Activated B cell treated with CpG ODN at 0.5 μM for 24 hours (primary cell): Measurements from ENCODE around the gene TMEM9. TPM values are rescaled to one million over a fixed set of nuclear protein-coding genes. Genes with fewer than 3 reads are reported as not detected.

Experiments
- ATAC-seq: fragments of 200-7000 bp; cut with Tn5 transposase; one replicate; pipeline ENCODE4 v1.10.0; 2021; ENCODE audit warnings: low read depth, mild to moderate bottlenecking, moderate library complexity
- CTCF ChIA-PET: fragments of 350-600 bp; sonication (Branson Sonifier 250); formaldehyde crosslinking; loops from one replicate; lab custom pipeline; 2021; ENCODE audit warnings: antibody characterized with exemption; lab: Charles Lee
- POLR2A ChIA-PET: fragments of 350-600 bp; sonication (Branson Sonifier 250); formaldehyde crosslinking; loops from one replicate; lab custom pipeline; 2021; ENCODE audit warnings: antibody characterized with exemption; lab: Charles Lee
- DNase-seq: peaks from one replicate; pipeline ENCODE4 v3.0.0; 2022
- H3K27ac Mint-ChIP-seq: one replicate; pipeline ENCODE4 v1.8.0; 2020; ENCODE audit warnings: mixed read lengths
- H3K27me3 Mint-ChIP-seq: one replicate; pipeline ENCODE4 v1.8.0; 2021; ENCODE audit warnings: mixed read lengths
- H3K36me3 Mint-ChIP-seq: one replicate; pipeline ENCODE4 v1.8.0; 2021; ENCODE audit warnings: low read depth, mixed read lengths
- H3K4me1 Mint-ChIP-seq: one replicate; pipeline ENCODE4 v1.8.0; 2021; ENCODE audit warnings: mixed read lengths
- H3K4me3 Mint-ChIP-seq: one replicate; pipeline ENCODE4 v1.8.0; 2020; ENCODE audit warnings: mild to moderate bottlenecking, mixed read lengths
- H3K9me3 Mint-ChIP-seq: one replicate; pipeline ENCODE4 v1.8.0; 2020; ENCODE audit warnings: mixed read lengths
- CTCF ChIP-seq: fragments of 200-600 bp; IDR thresholded peaks from one replicate; pipeline ENCODE4 v1.8.0; 2022; ENCODE audit warnings: antibody characterized with exemption, mild to moderate bottlenecking
- intact Hi-C: fragments of 100-400 bp; cut with micrococcal nuclease; formaldehyde crosslinking; loops from one replicate; pipeline ENCODE4 v1.15.1; 2024
- total RNA-seq: library from RNA; stranded (reverse); gene quantifications from 2 replicates; pipeline ENCODE4 v1.2.3, GENCODE V29; 2022

TMEM9 gene
- total RNA-seq, 1 donor from 2014 or later, result 19.0 TPM

GRCh38 chr1:201138311-201138840 is 15.9 kb downstream of the TMEM9 start:
- no peak for ATAC-seq
- peaks cover 5% of the 10 kb centered on the region for H3K4me1 Mint-ChIP-seq
- peaks cover 68% of the 10 kb centered on the region for H3K36me3 Mint-ChIP-seq
- no peak overlapping the region for H3K4me3 Mint-ChIP-seq
- intact Hi-C loops, result no loop called here
- POLR2A ChIA-PET, result no interaction called here
- H3K27me3 Mint-ChIP-seq, result no peaks in the 10 kb centered on the region
- no peak overlapping the region for H3K27ac Mint-ChIP-seq
- no peak for DNase-seq
- no peaks in the 10 kb centered on the region for H3K9me3 Mint-ChIP-seq
- CTCF ChIA-PET, result interaction anchor here (0.6 kb wide), 1 partner anchor 222 kb away, joined by 3 read pairs; no protein-coding TSS in a partner anchor
- no peak for TF ChIP-seq CTCF

DNA sequence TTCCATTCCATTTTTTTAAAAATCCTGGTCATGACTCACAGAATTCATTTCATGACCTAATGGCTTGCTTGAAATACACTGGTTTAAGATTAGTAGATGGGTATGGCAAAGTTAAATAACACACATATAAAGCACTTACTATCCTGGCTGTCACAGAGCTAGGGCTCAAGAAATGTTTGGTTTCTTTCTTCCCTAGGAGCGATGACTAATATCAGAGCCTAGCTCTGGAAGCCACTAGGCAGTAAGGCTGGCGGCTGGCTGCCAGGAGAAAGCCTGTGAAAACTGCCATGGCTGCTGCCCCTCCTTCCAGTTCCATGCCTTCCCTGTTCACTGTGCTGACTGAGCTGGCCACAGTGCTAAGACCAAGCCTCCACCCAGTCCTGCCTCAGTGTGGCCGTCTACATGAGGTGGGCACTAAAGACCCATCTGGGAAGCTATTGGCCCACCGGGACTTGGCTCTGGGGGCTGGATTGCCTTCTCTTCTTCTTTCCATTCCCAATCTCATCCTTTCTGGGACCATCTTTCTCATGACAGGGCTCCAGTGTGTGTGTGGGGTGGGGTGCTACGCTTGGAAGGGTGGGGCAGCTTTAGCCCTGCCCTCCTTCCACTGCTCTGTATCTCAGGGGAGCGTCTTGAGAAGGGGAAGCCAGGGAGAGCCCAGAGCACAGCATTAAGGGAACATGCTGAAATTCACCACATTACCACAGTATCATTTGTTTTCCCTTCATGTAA is 16.5 kb downstream of the TMEM9 start:
- Mint-ChIP-seq H3K4me1 (peaks cover 5% of the 10 kb centered on the region), H3K4me3 (no peak overlapping the region), H3K36me3 (peaks cover 64% of the 10 kb centered on the region), H3K9me3 (no peaks in the 10 kb centered on the region), H3K27ac (no peak overlapping the region), H3K27me3 (no peaks in the 10 kb centered on the region)
- TF ChIP-seq CTCF, result no peak
- ATAC-seq (no peak), DNase-seq (no peak)
- CTCF ChIA-PET, result interaction anchor here (0.5 kb wide), 1 partner anchor 516 kb away, joined by 3 read pairs; no protein-coding TSS in a partner anchor
- intact Hi-C loops, result no loop called here
- POLR2A ChIA-PET, result no interaction called here

DNA sequence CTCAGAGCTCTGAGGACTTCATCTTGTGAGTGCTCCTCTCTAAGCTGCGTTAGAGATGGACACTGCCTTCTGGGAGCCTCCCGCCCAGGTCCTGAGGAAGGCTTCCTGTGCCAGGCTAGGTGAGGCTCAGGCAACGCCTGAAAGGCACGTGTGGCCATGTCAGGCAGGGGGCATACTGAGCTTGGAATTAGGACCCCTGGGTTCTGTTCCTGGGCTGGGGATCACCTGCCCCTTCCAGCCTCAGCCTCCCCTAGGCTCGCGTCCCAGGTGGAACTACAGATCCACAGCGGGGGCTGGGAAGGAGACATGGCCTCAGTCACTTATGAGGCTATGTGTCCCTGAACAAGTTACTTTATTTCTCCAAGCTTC is 17.3 kb downstream of the TMEM9 start:
- no peaks in the 10 kb centered on the region for H3K27me3 Mint-ChIP-seq
- TF ChIP-seq CTCF, result no peak
- H3K4me1 Mint-ChIP-seq, result peaks cover 5% of the 10 kb centered on the region
- no peaks in the 10 kb centered on the region for H3K9me3 Mint-ChIP-seq
- no peak overlapping the region for H3K27ac Mint-ChIP-seq
- ATAC-seq (no peak), DNase-seq (no peak)
- ChIA-PET POLR2A (no interaction called here), CTCF (interaction anchor here (0.5 kb wide), 1 partner anchor 515 kb away, joined by 3 read pairs; no protein-coding TSS in a partner anchor)
- no peak overlapping the region for H3K4me3 Mint-ChIP-seq
- intact Hi-C loops, result no loop called here
- peaks cover 60% of the 10 kb centered on the region for H3K36me3 Mint-ChIP-seq

DNA sequence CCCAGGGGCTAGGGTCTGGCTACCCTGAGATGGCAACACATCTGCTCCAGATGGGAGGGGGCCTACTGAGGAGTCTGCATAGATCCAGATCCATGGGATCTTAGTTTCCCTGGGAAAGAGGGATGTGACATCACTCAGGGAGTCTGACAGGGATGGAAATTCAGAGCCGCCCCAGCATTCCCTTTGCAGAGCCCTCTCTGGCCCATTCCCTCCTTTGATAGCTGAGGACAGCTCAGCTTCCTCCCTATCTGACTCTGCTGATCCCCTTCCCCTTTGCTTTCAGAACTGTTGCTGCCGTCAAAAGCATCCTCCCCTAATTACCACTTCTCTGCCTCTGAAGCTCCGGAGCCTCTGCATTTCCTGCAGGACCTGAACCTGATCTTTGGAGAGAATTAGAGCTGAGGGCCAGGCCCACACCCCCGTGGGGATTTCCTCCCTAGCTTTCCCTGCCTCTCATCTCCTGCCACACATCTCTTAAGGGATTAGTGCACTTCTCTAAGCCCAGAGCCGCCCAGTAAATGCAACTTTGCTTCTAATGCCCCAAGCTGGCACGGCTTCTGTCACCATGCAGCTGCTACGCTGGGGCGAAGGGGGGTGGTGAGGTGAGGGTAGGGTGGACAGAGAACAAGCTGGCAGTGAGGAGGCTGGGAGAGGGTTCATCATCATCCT is 17.8 kb downstream of the TMEM9 start:
- no peak overlapping the region for H3K27ac Mint-ChIP-seq
- peaks cover 5% of the 10 kb centered on the region for H3K4me1 Mint-ChIP-seq
- no peaks in the 10 kb centered on the region for H3K27me3 Mint-ChIP-seq
- ChIA-PET POLR2A (no interaction called here), CTCF (no interaction called here)
- ATAC-seq (no peak), DNase-seq (no peak)
- peaks cover 55% of the 10 kb centered on the region for H3K36me3 Mint-ChIP-seq
- TF ChIP-seq CTCF, result no peak
- H3K9me3 Mint-ChIP-seq, result no peaks in the 10 kb centered on the region
- intact Hi-C loops, result no loop called here
- H3K4me3 Mint-ChIP-seq, result no peak overlapping the region

DNA sequence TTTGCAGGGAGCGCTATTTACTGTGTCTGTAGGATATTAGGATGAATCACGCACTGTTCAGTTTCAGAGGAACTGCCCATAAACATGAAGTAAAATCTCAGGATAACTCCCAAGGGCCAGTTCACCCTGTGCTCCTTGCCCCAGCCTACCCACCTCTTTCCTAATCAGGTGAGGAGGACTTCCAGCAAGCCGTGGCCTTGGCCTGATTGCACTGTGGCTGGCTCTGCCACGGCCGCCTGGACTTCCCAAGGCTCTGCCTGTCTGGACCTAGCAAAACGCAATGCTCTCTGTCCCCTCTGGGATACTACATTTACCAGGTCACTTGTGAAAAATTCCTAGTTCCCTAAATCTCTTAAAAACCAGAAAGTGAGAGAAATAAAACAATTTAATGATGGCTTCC is 19.9 kb downstream of the TMEM9 start:
- no peak for TF ChIP-seq CTCF
- H3K4me3 Mint-ChIP-seq, result no peak overlapping the region
- no peaks in the 10 kb centered on the region for H3K27me3 Mint-ChIP-seq
- ChIA-PET CTCF (no interaction called here), POLR2A (no interaction called here)
- DNase-seq (no peak), ATAC-seq (no peak)
- intact Hi-C loops, result no loop called here
- peaks cover 41% of the 10 kb centered on the region for H3K36me3 Mint-ChIP-seq
- H3K27ac Mint-ChIP-seq, result no peak overlapping the region
- no peaks in the 10 kb centered on the region for H3K9me3 Mint-ChIP-seq
- H3K4me1 Mint-ChIP-seq, result no peaks in the 10 kb centered on the region
